Keratinocyte (primary cell): Measurements from ENCODE around the gene OS9. TPM values are rescaled to one million over a fixed set of nuclear protein-coding genes. Genes with fewer than 3 reads are reported as not detected.

Experiments
- DNase-seq: peaks from one replicate; pipeline ENCODE4 v3.0.0-alpha.2; 2011; ENCODE audit warnings: low read depth, missing footprints, low spot score
- FAIRE-seq: peaks from 2 replicates; lab custom pipeline; 2011; peaks lifted over from hg19 to GRCh38; lab: Jason Lieb, UNC
- H2AFZ ChIP-seq: 2 replicates; pipeline ENCODE4 v1.6.0; 2012; ENCODE audit warnings: low read length, control low read depth, inconsistent platforms; ENCODE audit not compliant: control insufficient read depth
- H3K27ac ChIP-seq: 2 replicates; pipeline ENCODE4 v1.5.1; 2011; ENCODE audit warnings: low read length; ENCODE audit not compliant: control insufficient read depth, insufficient read depth
- H3K27me3 ChIP-seq: 3 replicates; pipeline ENCODE4 v1.6.0; 2011; ENCODE audit warnings: low read length; ENCODE audit not compliant: control insufficient read depth, insufficient read depth; ENCODE audit errors: extremely low read depth
- H3K36me3 ChIP-seq, 2 experiments: 2 replicates in 1 of 2; 3 replicates in 1 of 2; pipeline ENCODE4 v1.5.1; 2011; ENCODE audit warnings: low read length in 2 of 2, mild to moderate bottlenecking in 1 of 2; ENCODE audit not compliant: control insufficient read depth in 2 of 2, insufficient read depth in 2 of 2; ENCODE audit errors: extremely low read depth in 1 of 2
- H3K4me1 ChIP-seq: 3 replicates; pipeline ENCODE4 v1.5.1; 2011; ENCODE audit warnings: low read length; ENCODE audit not compliant: control insufficient read depth, insufficient read depth; ENCODE audit errors: extremely low read depth
- H3K4me2 ChIP-seq: 3 replicates; pipeline ENCODE4 v1.6.0; 2011; ENCODE audit warnings: low read depth, low read length; ENCODE audit not compliant: control insufficient read depth, insufficient read depth; ENCODE audit errors: extremely low read depth
- H3K4me3 ChIP-seq, 3 experiments: fragments of 200-600 bp in 1 of 3; sonication (generic) in 1 of 3; 2 replicates in 2 of 3; 3 replicates in 1 of 3; pipeline ENCODE4 v1.5.1; 2011 to 2016; ENCODE audit warnings: low read length in 3 of 3, mild to moderate bottlenecking in 3 of 3, control low read depth in 2 of 3, inconsistent platforms in 1 of 3, low read depth in 1 of 3, mixed read lengths in 1 of 3, mixed run types in 1 of 3, moderate library complexity in 1 of 3; ENCODE audit not compliant: control insufficient read depth in 2 of 3, insufficient read depth in 2 of 3; ENCODE audit errors: extremely low read depth in 1 of 3
- H3K79me2 ChIP-seq: 2 replicates; pipeline ENCODE4 v1.6.0; 2012; ENCODE audit warnings: low read length; ENCODE audit not compliant: control insufficient read depth, insufficient read depth
- H3K9ac ChIP-seq: 3 replicates; pipeline ENCODE4 v1.6.0; 2011; ENCODE audit warnings: low read length; ENCODE audit not compliant: control insufficient read depth, insufficient read depth; ENCODE audit errors: extremely low read depth
- H3K9me1 ChIP-seq: 3 replicates; pipeline ENCODE4 v1.6.0; 2011; ENCODE audit warnings: low read length; ENCODE audit not compliant: control insufficient read depth, insufficient read depth; ENCODE audit errors: extremely low read depth
- H3K9me3 ChIP-seq: 2 replicates; pipeline ENCODE4 v1.5.1; 2012; ENCODE audit warnings: low read depth, low read length; ENCODE audit not compliant: control insufficient read depth
- H4K20me1 ChIP-seq: 3 replicates; pipeline ENCODE4 v1.6.0; 2011; ENCODE audit warnings: low read length; ENCODE audit not compliant: control insufficient read depth, insufficient read depth; ENCODE audit errors: extremely low read depth
- EZH2 ChIP-seq: IDR thresholded peaks from one replicate; pipeline ENCODE4 v1.6.1; 2012; ENCODE audit warnings: inconsistent platforms, mild to moderate bottlenecking, low read length, moderate library complexity
- dilution Hi-C: fragments of 300-500 bp; cut with MboI; formaldehyde crosslinking; loops from one replicate; pipeline ENCODE4 v1.7.0; 2020; ENCODE audit warnings: low sequenced_read_pairs; ENCODE audit not compliant: extremely low pct_ligation_motif_present
- polyA plus RNA-seq, 5 experiments: library from polyadenylated mRNA; depleted of rRNA in 3 of 5; stranded (reverse) in 3 of 5; stranded (forward) in 1 of 5; unstranded in 1 of 5; fragments of >200 nt; gene quantifications; 1 replicate in 1 of 5; 2 replicates in 3 of 5; 3 replicates in 1 of 5; pipeline versions ENCODE4 v1.2.1 to v1.2.3, GENCODE V29; 2011 to 2012; ENCODE audit warnings: missing spikeins in 2 of 5, low read depth in 1 of 5, low replicate concordance in 1 of 5
- TF ChIP-seq, protein P1 (sequence below), 3 experiments: IDR thresholded peaks in 1 of 3; conservative IDR thresholded peaks in 1 of 3; optimal IDR thresholded peaks in 1 of 3; 2 replicates in 2 of 3; 3 replicates in 1 of 3; pipeline versions ENCODE3 to v1.5.1; 2011; ENCODE audit warnings: low read length in 3 of 3, mild to moderate bottlenecking in 3 of 3, moderate library complexity in 2 of 3, control low read depth in 1 of 3, inconsistent platforms in 1 of 3; ENCODE audit not compliant: insufficient read depth in 2 of 3; ENCODE audit errors: extremely low read depth in 1 of 3

OS9 gene
- polyA plus RNA-seq, 1 donor (not counting 4 experiments of a cell fraction or from before 2014, with no cell fraction given) = 82.2 TPM

DNA sequence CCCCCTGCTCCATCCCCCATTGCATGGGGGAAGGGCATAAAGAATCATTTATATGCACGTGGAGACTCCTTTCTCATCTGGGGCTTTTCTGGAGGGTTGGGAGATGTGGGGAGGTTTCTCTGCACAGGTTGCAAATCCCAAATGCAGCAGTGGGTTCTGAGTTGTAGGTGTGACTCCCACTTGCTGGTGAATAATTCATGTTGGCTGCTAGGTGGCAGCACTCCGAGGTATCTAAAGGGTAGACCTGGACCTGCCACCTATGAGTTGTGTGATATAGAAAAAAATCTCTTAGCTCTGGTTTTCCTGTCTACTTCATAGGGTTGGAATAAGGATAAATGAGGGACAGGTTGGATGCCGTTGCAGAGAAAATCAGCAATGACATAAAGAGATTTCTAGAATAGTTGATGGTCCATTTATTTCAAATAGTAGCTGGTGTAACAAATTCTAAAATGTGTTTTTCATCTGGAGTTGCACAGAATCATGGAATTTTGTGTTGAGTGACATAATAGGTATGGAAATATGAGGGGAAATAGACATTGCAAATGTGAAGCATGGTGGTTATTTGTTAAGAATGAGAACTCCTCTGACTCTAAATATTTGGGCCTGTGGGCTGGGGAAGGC lies 65.5 kb downstream of the OS9 start:
- TF ChIP-seq, protein P1, sequence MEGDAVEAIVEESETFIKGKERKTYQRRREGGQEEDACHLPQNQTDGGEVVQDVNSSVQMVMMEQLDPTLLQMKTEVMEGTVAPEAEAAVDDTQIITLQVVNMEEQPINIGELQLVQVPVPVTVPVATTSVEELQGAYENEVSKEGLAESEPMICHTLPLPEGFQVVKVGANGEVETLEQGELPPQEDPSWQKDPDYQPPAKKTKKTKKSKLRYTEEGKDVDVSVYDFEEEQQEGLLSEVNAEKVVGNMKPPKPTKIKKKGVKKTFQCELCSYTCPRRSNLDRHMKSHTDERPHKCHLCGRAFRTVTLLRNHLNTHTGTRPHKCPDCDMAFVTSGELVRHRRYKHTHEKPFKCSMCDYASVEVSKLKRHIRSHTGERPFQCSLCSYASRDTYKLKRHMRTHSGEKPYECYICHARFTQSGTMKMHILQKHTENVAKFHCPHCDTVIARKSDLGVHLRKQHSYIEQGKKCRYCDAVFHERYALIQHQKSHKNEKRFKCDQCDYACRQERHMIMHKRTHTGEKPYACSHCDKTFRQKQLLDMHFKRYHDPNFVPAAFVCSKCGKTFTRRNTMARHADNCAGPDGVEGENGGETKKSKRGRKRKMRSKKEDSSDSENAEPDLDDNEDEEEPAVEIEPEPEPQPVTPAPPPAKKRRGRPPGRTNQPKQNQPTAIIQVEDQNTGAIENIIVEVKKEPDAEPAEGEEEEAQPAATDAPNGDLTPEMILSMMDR (optimal IDR thresholded peaks at IDR 0.05 in 1 of 3, IDR thresholded peaks at IDR 0.05 in 1 of 3, conservative IDR thresholded peaks at IDR 0.05 in 1 of 3; ENCODE audit: extremely low read depth in 1 of 3, insufficient read depth in 2 of 3, low read length in 3 of 3) = peak; percentile 58 to 79 (median 59)
- no peak for TF ChIP-seq EZH2
- peak; percentile 29 for FAIRE-seq
- H3K27me3 ChIP-seq = no peaks in the 10 kb centered on the region
- H3K4me1 ChIP-seq = peaks cover 29% of the 10 kb centered on the region
- H3K4me3 ChIP-seq = no peak overlapping the region
- no peak overlapping the region for H2AFZ ChIP-seq
- H3K9me1 ChIP-seq = no peaks in the 10 kb centered on the region
- DNase-seq = no peak
- dilution Hi-C loops = no loop called here
- H3K79me2 ChIP-seq = peaks cover 20% of the 10 kb centered on the region
- H3K9me3 ChIP-seq = no peaks in the 10 kb centered on the region
- H3K27ac ChIP-seq = no peak overlapping the region
- no peak overlapping the region for H3K9ac ChIP-seq
- peaks cover 35 to 53% of the 10 kb centered on the region in 2 experiments for H3K36me3 ChIP-seq
- peaks cover 7% of the 10 kb centered on the region for H4K20me1 ChIP-seq
- H3K4me2 ChIP-seq = no peak overlapping the region

DNA sequence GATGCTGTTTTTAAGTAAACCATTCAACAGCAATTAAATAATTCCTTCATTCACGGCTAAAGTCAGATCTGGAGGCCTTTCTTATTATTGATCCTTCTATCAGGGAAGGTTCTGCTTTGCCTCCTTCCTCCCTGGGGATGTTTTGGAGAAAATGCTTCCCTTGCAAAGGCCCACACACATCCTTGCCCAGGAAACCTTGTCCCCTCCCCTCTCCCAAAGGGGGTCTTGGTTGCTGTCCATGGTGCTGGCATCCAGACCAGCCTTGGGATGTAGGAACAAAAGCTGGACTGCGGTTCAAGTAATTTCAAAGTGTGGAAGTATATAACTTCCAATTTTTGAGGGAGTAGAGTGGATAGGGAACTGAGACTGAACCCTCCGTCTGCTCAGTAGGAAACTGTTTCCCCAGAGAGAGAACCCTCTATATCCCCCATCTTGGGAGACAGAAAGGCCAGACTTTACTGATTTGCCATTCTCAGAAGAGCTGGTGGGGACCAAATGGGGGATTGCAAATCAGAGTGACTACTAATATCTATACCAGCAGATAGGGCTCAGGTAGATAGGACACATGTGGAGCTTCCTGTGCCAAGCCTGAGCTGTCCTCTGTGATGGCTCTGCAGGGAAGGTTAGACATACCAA lies 66.5 kb downstream of the OS9 start:
- DNase-seq (no peak), FAIRE-seq (no peak)
- dilution Hi-C loops = no loop called here

More for the DNA sequence above, 66.5 kb downstream of the OS9 start:
- Histone ChIP-seq H3K79me2 (peaks cover 30% of the 10 kb centered on the region), H4K20me1 (peaks cover 7% of the 10 kb centered on the region), H3K9me3 (no peaks in the 10 kb centered on the region), H3K4me1 (peaks cover 30% of the 10 kb centered on the region), H3K36me3 (peaks cover 35 to 55% of the 10 kb centered on the region in 2 experiments), H3K9me1 (no peaks in the 10 kb centered on the region), H2AFZ (no peak overlapping the region), H3K27ac (no peak overlapping the region), H3K27me3 (no peaks in the 10 kb centered on the region), H3K4me3 (no peak overlapping the region), H3K4me2 (no peak overlapping the region), H3K9ac (no peak overlapping the region)
- TF ChIP-seq EZH2 = no peak
- TF ChIP-seq, protein P1 (optimal IDR thresholded peaks at IDR 0.05 in 1 of 3, IDR thresholded peaks at IDR 0.05 in 1 of 3, conservative IDR thresholded peaks at IDR 0.05 in 1 of 3; ENCODE audit: extremely low read depth in 1 of 3, insufficient read depth in 2 of 3, low read length in 3 of 3) = no peak
